ENCODE measurements around the gene RPEL1. TPM values are rescaled to one million over a fixed set of nuclear protein-coding genes. Genes with fewer than 3 reads are reported as not detected.
"Not testable (repeated sequence)": the region's sequence is repeated elsewhere in the genome, so short reads cannot be mapped to it uniquely, and the experiment has no call there.

The RPEL1 gene
- polyA plus RNA-seq, 1 experiment = 0.04 TPM

- DNase-seq (ENCODE audit: low read depth) = no peak
- no peak for TF ChIP-seq CTCF (IDR thresholded peaks at IDR 0.05; ENCODE audit: insufficient read depth, low read depth, low read length)
- Histone ChIP-seq H3K27me3 (ENCODE audit: control insufficient read depth, insufficient read depth, low read length) (no peaks in the 10 kb centered on the region), H3K4me3 (ENCODE audit: low read depth, low read length) (no peak overlapping the region), H3K36me3 (ENCODE audit: control insufficient read depth, insufficient read depth, low read length) (no peaks in the 10 kb centered on the region)
- POLR2A ChIA-PET = no interaction called here
- CTCF ChIA-PET = no interaction called here
Observed at GRCh38 chr10:103254113-103254512, 8.4 kb downstream of the RPEL1 start.

GRCh38 chr10:103254538-103255325 is 9.0 kb downstream of the RPEL1 start:
- H3K4me3 ChIP-seq (ENCODE audit: low read depth, low read length) = no peak overlapping the region
- ChIA-PET POLR2A (no interaction called here), CTCF (interaction anchor here (0.7 to 1.2 kb wide), 3 partner anchors 8 to 13 kb away, joined by 3 to 4 read pairs (median 3); no protein-coding TSS in a partner anchor)
- TF ChIP-seq CTCF (IDR thresholded peaks at IDR 0.05; ENCODE audit: insufficient read depth, low read depth, low read length) = no peak
- no peaks in the 10 kb centered on the region for H3K27me3 ChIP-seq (ENCODE audit: control insufficient read depth, insufficient read depth, low read length)
- DNase-seq (ENCODE audit: low read depth) = no peak
- H3K36me3 ChIP-seq (ENCODE audit: control insufficient read depth, insufficient read depth, low read length) = no peaks in the 10 kb centered on the region

- no peaks in the 10 kb centered on the region for H3K27me3 ChIP-seq (ENCODE audit: control insufficient read depth, insufficient read depth, low read length)
- ChIA-PET CTCF (no interaction called here), POLR2A (no interaction called here)
- H3K4me3 ChIP-seq (ENCODE audit: low read depth, low read length) = no peak overlapping the region
- no peak for TF ChIP-seq CTCF (IDR thresholded peaks at IDR 0.05; ENCODE audit: insufficient read depth, low read depth, low read length)
- no peak for DNase-seq (ENCODE audit: low read depth)
- no peaks in the 10 kb centered on the region for H3K36me3 ChIP-seq (ENCODE audit: control insufficient read depth, insufficient read depth, low read length)
Observed at GRCh38 chr10:103256613-103257012, 10.9 kb downstream of the RPEL1 start.

GRCh38 chr10:103257812-103258211 is 12.1 kb downstream of the RPEL1 start:
- H3K27me3 ChIP-seq (ENCODE audit: control insufficient read depth, insufficient read depth, low read length) = no peaks in the 10 kb centered on the region
- H3K36me3 ChIP-seq (ENCODE audit: control insufficient read depth, insufficient read depth, low read length) = no peaks in the 10 kb centered on the region
- ChIA-PET POLR2A (no interaction called here), CTCF (no interaction called here)
- no peak for TF ChIP-seq CTCF (IDR thresholded peaks at IDR 0.05; ENCODE audit: insufficient read depth, low read depth, low read length)
- no peak for DNase-seq (ENCODE audit: low read depth)
- H3K4me3 ChIP-seq (ENCODE audit: low read depth, low read length) = no peak overlapping the region

GRCh38 chr10:103258928-103259327 is 13.2 kb downstream of the RPEL1 start:
- H3K27me3 ChIP-seq (ENCODE audit: control insufficient read depth, insufficient read depth, low read length); POLR2A ChIA-PET; CTCF ChIA-PET; H3K4me3 ChIP-seq (ENCODE audit: low read depth, low read length); DNase-seq (ENCODE audit: low read depth); H3K36me3 ChIP-seq (ENCODE audit: control insufficient read depth, insufficient read depth, low read length): not testable (repeated sequence)

GRCh38 chr10:103259989-103260388 is 14.3 kb downstream of the RPEL1 start:
- no peak for DNase-seq (ENCODE audit: low read depth)
- ChIA-PET CTCF (no interaction called here), POLR2A (no interaction called here)
- no peak for TF ChIP-seq CTCF (IDR thresholded peaks at IDR 0.05; ENCODE audit: insufficient read depth, low read depth, low read length)
- no peaks in the 10 kb centered on the region for H3K27me3 ChIP-seq (ENCODE audit: control insufficient read depth, insufficient read depth, low read length)
- H3K36me3 ChIP-seq (ENCODE audit: control insufficient read depth, insufficient read depth, low read length) = no peaks in the 10 kb centered on the region
- no peak overlapping the region for H3K4me3 ChIP-seq (ENCODE audit: low read depth, low read length)
